Ovary (tissue), 3 donors: ENCODE measurements around the gene DIDO1.
A peak's percentile ranks its signal among the peaks of the same experiment; 100 is the strongest.

ENCODE experiments used
- CTCF ChIP-seq, 3 donors: fragments of 450-650 bp in 2 of 3; fragments of 200-600 bp in 1 of 3; IDR thresholded peaks; one replicate each; pipeline versions ENCODE4 v1.5.1 to v1.8.0; 2016 to 2022; ENCODE audit warnings: antibody characterized with exemption in 3 of 3, mild to moderate bottlenecking in 1 of 3
- POLR2A ChIP-seq: fragments of 450-650 bp; IDR thresholded peaks from one replicate; pipeline ENCODE4 v1.6.1; 2017; ENCODE audit warnings: antibody characterized with exemption, mild to moderate bottlenecking, moderate library complexity
- donor health status: DM: no; HTN: no; CAD: no.

DNA sequence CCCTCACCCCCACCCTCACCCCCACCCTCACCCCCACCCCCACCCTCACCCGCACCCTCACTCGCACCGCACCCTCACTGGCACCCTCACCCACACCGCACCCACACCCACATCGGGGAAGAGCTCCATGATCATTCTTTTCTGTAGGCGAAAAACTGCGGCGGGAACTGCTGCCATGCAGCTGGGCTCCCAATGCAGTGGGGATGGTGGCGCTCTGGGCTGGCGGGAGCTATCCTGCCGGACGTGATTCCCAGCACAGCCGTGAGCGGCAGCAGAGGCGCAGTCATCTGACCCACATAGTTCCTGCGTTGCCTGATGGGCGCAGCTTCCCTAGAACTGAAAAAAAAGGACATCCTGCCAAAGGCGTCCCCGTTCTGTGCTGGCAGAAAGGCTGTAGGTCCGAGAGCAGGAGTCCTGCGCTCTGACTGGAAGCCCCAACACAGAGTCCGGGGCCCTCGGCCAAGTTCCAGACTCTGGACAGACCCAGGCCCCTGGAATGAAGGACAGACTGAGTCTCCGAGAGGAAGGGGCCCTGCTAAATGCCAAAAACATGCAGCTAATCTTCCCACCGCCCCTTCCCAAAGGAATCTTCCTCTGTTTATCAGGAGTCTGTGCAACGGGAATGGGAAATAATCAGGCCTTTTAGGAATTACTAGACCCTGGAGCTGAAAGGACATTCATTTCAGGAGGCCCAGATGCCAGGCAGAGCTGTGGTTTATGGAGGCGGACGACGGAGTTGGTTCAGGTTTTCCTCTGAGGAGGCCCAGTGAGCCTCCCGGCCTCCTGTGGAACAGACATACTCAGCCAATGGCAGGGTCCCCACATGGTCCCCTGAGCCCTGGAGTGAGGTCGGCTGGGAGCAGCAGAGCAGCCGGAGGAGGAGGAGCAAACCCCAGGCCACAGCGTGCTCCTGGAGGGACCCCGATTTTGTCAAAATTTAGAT lies 50.6 kb downstream of the DIDO1 start:
- TF ChIP-seq CTCF (IDR thresholded peaks at IDR 0.05) (peak in 2 of 3 donors; percentile 41 to 64), POLR2A (no peak)
